ENCODE results near the gene SLC17A9.

The SLC17A9 gene

DNA sequence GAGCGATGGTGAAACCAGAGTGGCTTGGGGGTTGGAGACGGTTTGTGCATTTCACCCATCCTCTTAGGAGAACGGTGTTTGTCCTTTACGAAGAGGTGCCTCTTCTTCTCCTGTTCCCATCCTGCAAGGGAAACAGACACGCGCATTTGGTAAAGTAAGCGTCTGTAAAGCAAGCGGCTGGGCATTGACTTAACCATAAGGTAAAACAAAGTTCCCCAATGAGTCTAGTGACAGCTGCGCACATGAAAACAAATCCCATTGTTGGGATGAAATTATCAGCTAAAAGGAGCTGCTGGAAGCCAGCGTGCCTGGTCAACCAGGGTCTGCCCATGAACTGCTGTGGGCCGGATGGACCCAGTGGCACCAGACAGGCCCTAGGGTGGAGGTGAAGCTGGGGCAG lies 48.4 kb downstream of the SLC17A9 start:
- TF ChIP-seq, protein P1, sequence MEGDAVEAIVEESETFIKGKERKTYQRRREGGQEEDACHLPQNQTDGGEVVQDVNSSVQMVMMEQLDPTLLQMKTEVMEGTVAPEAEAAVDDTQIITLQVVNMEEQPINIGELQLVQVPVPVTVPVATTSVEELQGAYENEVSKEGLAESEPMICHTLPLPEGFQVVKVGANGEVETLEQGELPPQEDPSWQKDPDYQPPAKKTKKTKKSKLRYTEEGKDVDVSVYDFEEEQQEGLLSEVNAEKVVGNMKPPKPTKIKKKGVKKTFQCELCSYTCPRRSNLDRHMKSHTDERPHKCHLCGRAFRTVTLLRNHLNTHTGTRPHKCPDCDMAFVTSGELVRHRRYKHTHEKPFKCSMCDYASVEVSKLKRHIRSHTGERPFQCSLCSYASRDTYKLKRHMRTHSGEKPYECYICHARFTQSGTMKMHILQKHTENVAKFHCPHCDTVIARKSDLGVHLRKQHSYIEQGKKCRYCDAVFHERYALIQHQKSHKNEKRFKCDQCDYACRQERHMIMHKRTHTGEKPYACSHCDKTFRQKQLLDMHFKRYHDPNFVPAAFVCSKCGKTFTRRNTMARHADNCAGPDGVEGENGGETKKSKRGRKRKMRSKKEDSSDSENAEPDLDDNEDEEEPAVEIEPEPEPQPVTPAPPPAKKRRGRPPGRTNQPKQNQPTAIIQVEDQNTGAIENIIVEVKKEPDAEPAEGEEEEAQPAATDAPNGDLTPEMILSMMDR (IDR thresholded peaks at IDR 0.05; ENCODE audit: low read depth, low read length, missing control alignments): no peak
- no peak for DNase-seq (ENCODE audit: low read depth)
- H3K4me3 ChIP-seq (ENCODE audit: low read depth, low read length): no peak overlapping the region

DNA sequence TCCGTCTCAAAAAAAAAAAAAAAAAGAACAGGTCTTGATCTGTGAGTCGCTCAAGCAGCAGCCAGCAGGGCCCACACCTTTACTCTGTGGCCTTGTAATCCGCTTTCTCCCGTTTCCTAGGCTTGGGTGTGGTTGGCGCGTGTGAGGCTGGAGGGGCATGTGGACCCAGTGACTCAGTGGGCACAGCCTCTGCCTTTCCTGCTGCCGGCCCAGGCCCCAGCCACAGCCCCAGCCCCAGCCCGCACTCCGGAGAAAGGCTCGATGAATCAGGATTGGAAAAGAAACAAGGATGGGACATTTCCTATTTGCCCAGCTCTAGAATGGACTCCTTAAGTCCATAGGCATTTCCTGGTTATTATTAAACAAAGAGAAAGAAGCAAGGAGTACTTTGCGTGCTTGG lies 50.0 kb downstream of the SLC17A9 start:
- H3K4me3 ChIP-seq (ENCODE audit: low read depth, low read length): no peak overlapping the region
- TF ChIP-seq, protein P1 (IDR thresholded peaks at IDR 0.05; ENCODE audit: low read depth, low read length, missing control alignments): no peak
- no peak for DNase-seq (ENCODE audit: low read depth)

DNA sequence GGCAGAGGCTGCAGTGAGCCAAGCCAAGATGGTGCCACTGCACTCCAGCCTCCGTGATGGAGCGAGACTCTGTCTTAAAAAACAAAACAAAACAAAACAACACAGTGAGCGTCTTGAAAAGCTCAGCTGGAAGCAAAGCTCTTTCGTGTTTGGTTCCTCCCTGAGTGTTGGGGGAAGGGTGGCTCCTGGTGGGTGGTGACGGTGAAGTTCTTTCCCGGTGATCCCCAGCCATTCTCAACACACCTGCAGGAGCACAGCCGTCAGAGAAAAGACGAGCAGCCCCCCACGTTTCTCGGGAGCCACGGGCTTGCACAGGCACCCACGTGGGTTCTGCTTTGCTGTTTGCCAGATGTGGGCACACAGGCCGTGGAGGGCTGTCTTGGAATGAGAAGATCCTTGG lies 51.0 kb downstream of the SLC17A9 start:
- TF ChIP-seq, protein P1 (IDR thresholded peaks at IDR 0.05; ENCODE audit: low read depth, low read length, missing control alignments): no peak
- H3K4me3 ChIP-seq (ENCODE audit: low read depth, low read length): no peak overlapping the region
- no peak for DNase-seq (ENCODE audit: low read depth)

- no peak for DNase-seq (ENCODE audit: low read depth)
- TF ChIP-seq, protein P1 (IDR thresholded peaks at IDR 0.05; ENCODE audit: low read depth, low read length, missing control alignments): no peak
- H3K4me3 ChIP-seq (ENCODE audit: low read depth, low read length): no peak overlapping the region
These were observed 52.3 kb downstream of the SLC17A9 start for GRCh38 chr20:63004607-63005364.

GRCh38 chr20:63005365-63005861 lies 52.9 kb downstream of the SLC17A9 start:
- DNase-seq (ENCODE audit: low read depth): no peak
- H3K4me3 ChIP-seq (ENCODE audit: low read depth, low read length): no peak overlapping the region
- TF ChIP-seq, protein P1 (IDR thresholded peaks at IDR 0.05; ENCODE audit: low read depth, low read length, missing control alignments): no peak

DNA sequence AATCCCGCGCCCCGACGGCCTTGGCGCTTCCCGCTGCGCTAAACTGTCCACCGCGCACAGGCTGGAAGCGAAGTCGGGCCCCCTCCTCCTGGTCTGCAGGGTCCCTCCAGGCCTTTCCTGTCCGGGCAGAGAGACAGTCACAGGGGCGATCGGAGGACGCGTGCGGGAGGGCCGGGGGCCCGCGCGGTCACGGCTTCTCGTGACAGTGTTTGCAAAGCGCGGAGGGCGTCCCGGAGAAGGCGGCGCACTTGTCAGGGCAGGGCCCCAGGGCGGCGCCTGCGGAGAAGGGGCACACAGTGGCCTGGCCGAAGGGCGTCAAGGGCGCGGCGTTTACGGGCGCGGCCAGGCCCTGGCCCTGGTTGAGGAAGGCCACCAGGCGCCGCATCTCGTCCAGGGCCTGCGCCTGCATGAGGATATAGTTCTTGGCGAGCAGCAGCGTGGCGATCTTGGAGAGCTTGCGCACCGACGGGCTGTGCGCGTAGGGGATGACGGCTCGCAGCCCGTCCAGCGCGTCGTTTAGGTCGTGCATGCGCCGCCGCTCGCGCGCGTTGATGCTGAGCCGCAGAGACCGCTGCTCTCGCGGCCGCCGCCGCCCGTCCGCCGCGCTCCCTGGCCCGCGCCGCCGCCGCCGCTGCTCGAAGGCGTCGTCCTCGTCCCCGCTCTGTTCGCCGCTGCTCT lies 53.5 kb downstream of the SLC17A9 start:
- TF ChIP-seq, protein P1 (IDR thresholded peaks at IDR 0.05; ENCODE audit: low read depth, low read length, missing control alignments): no peak
- H3K4me3 ChIP-seq (ENCODE audit: low read depth, low read length): no peak overlapping the region
- no peak for DNase-seq (ENCODE audit: low read depth)
